AG04450 (cell line): ENCODE measurements around the gene SKIDA1. TPM values are rescaled to one million over a fixed set of nuclear protein-coding genes. Genes with fewer than 3 reads are reported as not detected.

Source experiments
- CTCF ChIA-PET: fragments of 300-600, 350-600 bp; formaldehyde crosslinking; extraction: SDS; loops from one replicate; lab custom pipeline; 2022; ENCODE audit warnings: antibody characterized with exemption, inconsistent platforms; lab: Charles Lee
- POLR2A ChIA-PET: fragments of 350-600 bp; formaldehyde crosslinking; extraction: SDS; loops from one replicate; lab custom pipeline; 2021; ENCODE audit warnings: antibody characterized with exemption, inconsistent platforms; lab: Yijun Ruan, JAX
- DNase-seq: peaks from one replicate; pipeline ENCODE4 v3.0.0-alpha.2; 2011; ENCODE audit warnings: low read depth, low spot score
- H3K27ac ChIP-seq: one replicate; pipeline ENCODE4 v1.5.1; 2012; ENCODE audit warnings: low read depth, low read length, control low read depth
- H3K27me3 ChIP-seq: one replicate; pipeline ENCODE4 v1.6.0; 2012; ENCODE audit warnings: low read length; ENCODE audit not compliant: control insufficient read depth, insufficient read depth
- H3K4me3 ChIP-seq: 2 replicates; pipeline ENCODE4 v1.5.1; 2011; ENCODE audit warnings: mild to moderate bottlenecking, low read depth, low read length, control low read depth
- H3K9me3 ChIP-seq: 2 replicates; pipeline ENCODE4 v1.5.1; 2012; ENCODE audit warnings: low read length; ENCODE audit not compliant: control insufficient read depth, insufficient read depth
- polyA plus RNA-seq: library from polyadenylated mRNA; depleted of rRNA; stranded (reverse); fragments of >200 nt; gene quantifications from 2 replicates; pipeline ENCODE4 v1.2.3, GENCODE V29; 2011
- TF ChIP-seq, protein P1 (sequence below): IDR thresholded peaks from 2 replicates; pipeline ENCODE4 v1.5.1; 2011; ENCODE audit warnings: low read depth, low read length, control low read depth, inconsistent platforms

SKIDA1 gene
- polyA plus RNA-seq, 1 experiment, result 0.62 TPM

DNA sequence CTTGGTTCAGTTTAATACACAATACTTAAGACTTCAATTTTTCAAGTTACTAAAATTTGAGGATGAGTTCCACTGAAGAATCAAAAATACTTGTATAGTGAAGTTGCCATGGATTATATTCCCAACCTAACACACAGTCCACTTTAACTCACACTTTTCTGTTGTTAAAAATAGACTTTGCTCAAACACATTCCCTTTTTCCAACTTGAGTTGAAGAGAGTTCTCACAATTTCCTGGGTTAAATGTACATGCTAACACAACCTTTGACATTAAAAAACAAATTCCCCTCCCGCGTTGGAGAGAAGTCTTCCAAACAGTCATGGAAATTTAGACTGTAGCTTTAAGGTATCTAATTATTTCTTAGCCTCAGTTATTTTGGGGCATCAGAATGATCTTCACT is 27.1 kb downstream of the SKIDA1 start:
- Histone ChIP-seq H3K4me3 (no peak overlapping the region), H3K27me3 (no peaks in the 10 kb centered on the region), H3K9me3 (peaks cover 19% of the 10 kb centered on the region), H3K27ac (no peak overlapping the region)
- no peak for DNase-seq
- ChIA-PET POLR2A (interaction anchor here (3.3 kb wide), 1 partner anchor 18 kb away, joined by 10 read pairs; no protein-coding TSS in a partner anchor), CTCF (interaction anchor here (0.5 to 3.5 kb wide), 2 partner anchors 234 to 455 kb away, joined by 6 to 55 read pairs; no protein-coding TSS in a partner anchor)
- TF ChIP-seq, protein P1, sequence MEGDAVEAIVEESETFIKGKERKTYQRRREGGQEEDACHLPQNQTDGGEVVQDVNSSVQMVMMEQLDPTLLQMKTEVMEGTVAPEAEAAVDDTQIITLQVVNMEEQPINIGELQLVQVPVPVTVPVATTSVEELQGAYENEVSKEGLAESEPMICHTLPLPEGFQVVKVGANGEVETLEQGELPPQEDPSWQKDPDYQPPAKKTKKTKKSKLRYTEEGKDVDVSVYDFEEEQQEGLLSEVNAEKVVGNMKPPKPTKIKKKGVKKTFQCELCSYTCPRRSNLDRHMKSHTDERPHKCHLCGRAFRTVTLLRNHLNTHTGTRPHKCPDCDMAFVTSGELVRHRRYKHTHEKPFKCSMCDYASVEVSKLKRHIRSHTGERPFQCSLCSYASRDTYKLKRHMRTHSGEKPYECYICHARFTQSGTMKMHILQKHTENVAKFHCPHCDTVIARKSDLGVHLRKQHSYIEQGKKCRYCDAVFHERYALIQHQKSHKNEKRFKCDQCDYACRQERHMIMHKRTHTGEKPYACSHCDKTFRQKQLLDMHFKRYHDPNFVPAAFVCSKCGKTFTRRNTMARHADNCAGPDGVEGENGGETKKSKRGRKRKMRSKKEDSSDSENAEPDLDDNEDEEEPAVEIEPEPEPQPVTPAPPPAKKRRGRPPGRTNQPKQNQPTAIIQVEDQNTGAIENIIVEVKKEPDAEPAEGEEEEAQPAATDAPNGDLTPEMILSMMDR, result no peak

DNA sequence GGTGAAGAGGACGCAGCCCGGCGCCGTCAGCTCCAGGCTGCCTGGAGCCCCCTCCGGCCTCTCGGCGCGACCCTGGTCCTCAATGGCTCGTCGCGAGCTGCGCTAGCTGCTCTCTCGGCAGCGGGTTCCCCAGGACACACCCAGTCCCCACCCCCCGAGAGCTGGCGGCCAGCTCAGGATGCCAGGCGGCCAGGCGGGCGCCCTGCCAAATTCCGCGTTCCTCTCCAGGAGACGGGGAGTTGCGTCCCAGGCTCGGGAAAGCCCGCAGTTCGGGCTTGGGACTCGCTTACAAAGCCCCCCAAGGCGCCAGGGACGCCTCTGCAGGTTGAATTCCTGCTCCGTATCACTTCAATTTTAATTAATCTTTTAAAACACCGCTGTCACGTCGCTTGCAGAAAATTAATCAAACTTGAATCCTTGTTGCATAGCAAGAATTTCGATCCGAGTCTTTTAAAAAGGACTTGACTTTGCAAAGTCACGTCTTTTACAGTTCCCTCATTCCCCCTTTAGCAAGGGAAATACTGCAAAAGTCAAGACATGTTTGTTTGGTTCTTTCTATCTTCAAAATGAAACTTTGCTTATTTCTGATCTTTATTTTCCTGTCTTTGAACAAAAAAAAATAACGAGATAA is 28.2 kb downstream of the SKIDA1 start:
- ChIA-PET POLR2A (interaction anchor here (0.6 to 3.3 kb wide), 6 partner anchors 19 to 161 kb away, joined by 3 to 10 read pairs (median 4); partner anchors contain the start of gene SKIDA1), CTCF (interaction anchor here (0.6 to 3.5 kb wide), 11 partner anchors 12 to 1624 kb away, joined by 3 to 55 read pairs (median 6); no protein-coding TSS in a partner anchor)
- no peak overlapping the region for H3K27ac ChIP-seq
- no peaks in the 10 kb centered on the region for H3K27me3 ChIP-seq
- peaks cover 19% of the 10 kb centered on the region for H3K9me3 ChIP-seq
- DNase-seq, result no peak
- TF ChIP-seq, protein P1, result no peak
- peak overlapping the region; percentile 85 for H3K4me3 ChIP-seq

DNA sequence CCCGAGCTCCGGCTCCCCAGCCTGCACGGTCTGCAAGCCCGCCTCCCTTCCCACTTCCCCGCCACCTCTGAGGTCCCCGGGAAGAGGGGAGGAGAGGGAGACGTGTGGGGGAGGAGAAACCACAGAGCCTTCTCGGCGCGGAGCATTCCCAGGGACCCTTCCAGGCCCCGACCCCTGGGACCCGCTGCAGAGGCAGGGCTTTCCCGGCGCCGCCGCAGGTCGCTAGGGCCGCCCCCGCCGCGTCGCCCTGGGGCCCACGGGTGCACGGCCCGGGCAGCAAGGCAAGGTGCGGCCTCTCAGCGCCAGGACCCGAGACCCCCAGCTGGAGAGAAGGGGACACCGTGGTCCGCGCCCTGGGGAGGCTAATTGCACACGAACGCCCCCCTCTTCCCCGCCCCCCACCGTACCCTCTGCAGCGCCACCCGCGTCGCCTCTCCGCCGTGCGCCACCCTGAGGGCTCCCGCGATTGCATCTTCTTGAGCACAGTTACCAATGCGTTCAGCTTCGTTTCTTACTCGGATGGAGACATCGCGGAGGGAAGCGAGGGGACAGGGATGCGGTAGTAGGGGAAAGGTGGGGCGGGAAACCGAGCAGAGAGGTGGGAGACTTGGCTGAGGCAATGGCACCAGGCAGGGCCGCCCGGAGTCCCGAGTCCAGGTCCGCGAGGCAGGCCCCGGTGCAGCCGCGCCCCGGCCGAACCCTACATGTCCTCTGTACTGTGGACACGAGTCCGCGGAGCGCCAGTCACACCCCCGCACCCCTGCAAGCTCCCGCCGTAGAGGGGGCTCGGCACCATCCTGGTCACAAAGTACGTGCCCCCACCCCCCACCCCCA is 28.9 kb downstream of the SKIDA1 start:
- TF ChIP-seq, protein P1, result peak; percentile 41
- DNase-seq, result no peak
- CTCF ChIA-PET, result interaction anchor here (0.5 to 3.5 kb wide), 42 partner anchors 11 to 1624 kb away, joined by 3 to 55 read pairs (median 4); partner anchors contain the start of gene DNAJC1
- peak overlapping the region; percentile 85 for H3K4me3 ChIP-seq
- H3K27me3 ChIP-seq, result no peaks in the 10 kb centered on the region
- peaks cover 19% of the 10 kb centered on the region for H3K9me3 ChIP-seq
- H3K27ac ChIP-seq, result peak overlapping the region; percentile 31
- POLR2A ChIA-PET, result interaction anchor here (0.6 to 3.3 kb wide), 11 partner anchors 19 to 506 kb away, joined by 3 to 10 read pairs (median 5); partner anchors contain the start of gene SKIDA1

DNA sequence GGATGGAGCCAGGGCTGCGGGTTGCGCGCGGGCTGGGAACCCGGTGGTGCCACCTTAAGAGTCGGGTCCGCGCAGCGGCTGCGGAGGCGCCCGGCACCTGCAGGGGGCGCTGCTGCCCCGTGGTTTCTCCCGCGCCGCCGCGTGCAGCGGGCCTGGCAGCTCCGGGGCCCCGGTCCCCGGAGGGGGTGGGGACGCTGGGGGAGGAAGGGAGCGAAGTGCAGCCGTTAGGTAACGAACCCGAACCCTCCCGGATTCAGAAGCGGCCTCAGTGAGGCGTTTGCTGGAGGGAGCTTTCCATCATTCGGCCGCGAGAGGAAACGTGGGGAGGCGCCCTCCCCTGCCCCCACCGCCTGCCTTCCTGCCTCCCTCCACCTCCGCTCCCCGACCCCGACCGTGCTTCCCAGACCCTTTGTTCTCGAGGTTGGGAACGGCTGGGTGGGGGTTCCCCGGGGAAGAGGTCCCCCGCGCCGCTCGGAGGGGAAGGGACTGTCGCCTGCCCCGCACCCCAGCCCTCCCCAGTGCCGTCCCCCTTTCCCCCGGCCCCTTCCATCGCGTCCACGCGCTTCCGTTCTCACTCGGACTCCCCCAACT is 29.6 kb downstream of the SKIDA1 start:
- TF ChIP-seq, protein P1, result peak; percentile 78
- Histone ChIP-seq H3K27ac (peak overlapping the region; percentile 31), H3K27me3 (no peaks in the 10 kb centered on the region), H3K4me3 (peak overlapping the region; percentile 85), H3K9me3 (peaks cover 19% of the 10 kb centered on the region)
- DNase-seq, result no peak
- ChIA-PET CTCF (interaction anchor here (0.5 to 3.5 kb wide), 39 partner anchors 10 to 1488 kb away, joined by 3 to 55 read pairs (median 3); partner anchors contain the start of gene DNAJC1), POLR2A (interaction anchor here (0.6 to 3.3 kb wide), 7 partner anchors 20 to 507 kb away, joined by 3 to 10 read pairs (median 5); partner anchors contain the start of gene SKIDA1)
